GM12865 (cell line): ENCODE results near the gene OR5H14.

Experiments used
- DNase-seq: peaks from one replicate; pipeline ENCODE4 v3.0.0; 2010; ENCODE audit warnings: low read depth
- H3K4me3 ChIP-seq: 2 replicates; pipeline ENCODE4 v1.5.1; 2011; ENCODE audit warnings: mild to moderate bottlenecking, low read depth, low read length, control low read depth
- CTCF ChIP-seq: IDR thresholded peaks from 2 replicates; pipeline ENCODE4 v1.5.1; 2011; ENCODE audit warnings: low read length, control low read depth, low read depth, inconsistent platforms; ENCODE audit not compliant: insufficient read depth; ENCODE audit errors: missing control alignments

OR5H14 gene

GRCh38 chr3:98147179-98147578 is at the start of gene OR5H14:
Gene OR5H14 (plus strand): TSS chr3:98147479. CDS start chr3:98149386, 1,907 bp downstream.
- no peak for TF ChIP-seq CTCF
- no peak for DNase-seq
- H3K4me3 ChIP-seq, result no peak within 1 kb of the TSS

- H3K4me3 ChIP-seq, result no peak overlapping the region
- DNase-seq, result no peak
- TF ChIP-seq CTCF, result no peak
Measured at GRCh38 chr3:98099848-98100247, 47.4 kb upstream of the OR5H14 start.

GRCh38 chr3:98108162-98108561 is 39.1 kb upstream of the OR5H14 start:
- no peak for DNase-seq
- no peak for TF ChIP-seq CTCF
- no peak overlapping the region for H3K4me3 ChIP-seq

- H3K4me3 ChIP-seq, result no peak overlapping the region
- no peak for DNase-seq
- no peak for TF ChIP-seq CTCF
Measured at GRCh38 chr3:98109807-98110549, 37.3 kb upstream of the OR5H14 start.

GRCh38 chr3:98110550-98110908 is 36.8 kb upstream of the OR5H14 start:
- no peak for DNase-seq
- no peak for TF ChIP-seq CTCF
- no peak overlapping the region for H3K4me3 ChIP-seq

- H3K4me3 ChIP-seq, result no peak overlapping the region
- TF ChIP-seq CTCF, result no peak
- peak; percentile 9 for DNase-seq
Measured at GRCh38 chr3:98114264-98114663, 33.0 kb upstream of the OR5H14 start.

GRCh38 chr3:98115717-98116116 is 31.6 kb upstream of the OR5H14 start:
- TF ChIP-seq CTCF, result no peak
- no peak for DNase-seq
- no peak overlapping the region for H3K4me3 ChIP-seq
